HCT116 (cell line): ENCODE measurements around the gene DUSP16. TPM values are rescaled to one million over a fixed set of nuclear protein-coding genes. Genes with fewer than 3 reads are reported as not detected.

ENCODE experiments used
- ATAC-seq: fragments of 200-7000 bp; cut with Tn5 transposase; 2 replicates; pipeline ENCODE4 v1.9.1; 2020; ENCODE audit warnings: mild to moderate bottlenecking, moderate library complexity
- BruUV-seq: library from RNA; stranded (reverse); fragments of 400-500 nt; replicated peaks from 2 replicates; lab custom pipeline; 2021; lab: Mats Ljungman, UMichigan
- CTCF ChIA-PET: fragments of 300-600 bp; sonication (Branson Sonifier 250); formaldehyde crosslinking; loops from one replicate; lab custom pipeline; 2021; ENCODE audit warnings: antibody characterized with exemption; lab: Charles Lee
- POLR2A ChIA-PET: fragments of 300-600, 350-600 bp; sonication (Branson Sonifier 250); formaldehyde crosslinking; loops from one replicate; lab custom pipeline; 2021; ENCODE audit warnings: antibody characterized with exemption; lab: Charles Lee
- RAD21 ChIA-PET, 2 experiments: fragments of 300-600 bp; sonication (Branson Sonifier 250); formaldehyde crosslinking; loops; one replicate each; lab custom pipeline; 2023; ENCODE audit warnings: low total read pairs in 2 of 2; ENCODE audit not compliant: uncharacterized antibody in 2 of 2, unreplicated experiment in 2 of 2, low non-redundant PET in 1 of 2; lab: Charles Lee
- DNase-seq: peaks from one replicate; pipeline ENCODE4 v3.0.0-alpha.2; 2010; ENCODE audit warnings: low read depth, low spot score
- H2AFZ ChIP-seq: fragments of 200-600 bp; shearing (Covaris generic), sonication (generic); 2 replicates; pipeline ENCODE4 v1.6.1; 2017; ENCODE audit warnings: low read depth, mixed run types, mixed read lengths, antibody characterized with exemption, low read length; ENCODE audit not compliant: poor library complexity, severe bottlenecking
- H3K27ac ChIP-seq: 2 replicates; pipeline ENCODE4 v1.5.1; 2012; ENCODE audit warnings: low read depth, low read length
- H3K27me3 ChIP-seq: fragments of 200-600 bp; sonication (generic); 2 replicates; pipeline ENCODE4 v1.6.1; 2016; ENCODE audit warnings: mixed run types, low read length, mixed read lengths; ENCODE audit not compliant: insufficient read depth
- H3K36me3 ChIP-seq, 2 experiments: fragments of 200-500 bp in 1 of 2; fragments of 200-600 bp in 1 of 2; sonication (Bioruptor generic) in 1 of 2; sonication (generic) in 1 of 2; 2 replicates each; pipeline versions ENCODE4 v1.5.1 to v1.6.1; 2014 to 2016; ENCODE audit warnings: low read length in 2 of 2, inconsistent platforms in 1 of 2, mixed read lengths in 1 of 2, mixed run types in 1 of 2; ENCODE audit not compliant: insufficient read depth in 2 of 2, control insufficient read depth in 1 of 2
- H3K4me1 ChIP-seq, 2 experiments: fragments of 200-600 bp in 1 of 2; sonication (generic) in 1 of 2; 2 replicates each; pipeline versions ENCODE4 v1.5.1 to v1.6.1; 2012 to 2017; ENCODE audit warnings: low read length in 2 of 2, inconsistent platforms in 1 of 2, mild to moderate bottlenecking in 1 of 2, mixed read lengths in 1 of 2, mixed run types in 1 of 2, moderate library complexity in 1 of 2; ENCODE audit not compliant: insufficient read depth in 2 of 2, control insufficient read depth in 1 of 2
- H3K4me2 ChIP-seq: fragments of 200-600 bp; sonication (generic); 2 replicates; pipeline ENCODE4 v1.6.1; 2017; ENCODE audit warnings: mixed run types, low read length, mixed read lengths
- H3K4me3 ChIP-seq, 2 experiments: fragments of 200-600 bp in 1 of 2; sonication (generic) in 1 of 2; replicated peaks in 1 of 2; 2 replicates each; pipeline ENCODE4 v1.5.1; 2011 to 2016; ENCODE audit warnings: low read length in 2 of 2, control low read depth in 1 of 2, low read depth in 1 of 2, mild to moderate bottlenecking in 1 of 2, mixed read lengths in 1 of 2, mixed run types in 1 of 2
- H3K79me2 ChIP-seq: fragments of 200-600 bp; sonication (generic); 2 replicates; pipeline ENCODE4 v1.6.1; 2017; ENCODE audit warnings: mild to moderate bottlenecking, mixed run types, low read length, moderate library complexity, mixed read lengths; ENCODE audit not compliant: insufficient read depth
- H3K9ac ChIP-seq: fragments of 200-600 bp; sonication (generic); 2 replicates; pipeline ENCODE4 v1.6.1; 2016; ENCODE audit warnings: low read length, mixed read lengths
- H3K9me2 ChIP-seq: fragments of 200-600 bp; sonication (generic), shearing (Covaris generic); 2 replicates; pipeline ENCODE4 v1.6.1; 2017; ENCODE audit warnings: mixed run types, mild to moderate bottlenecking, moderate library complexity; ENCODE audit not compliant: insufficient read depth
- H3K9me3 ChIP-seq, 2 experiments: fragments of 200-500 bp in 1 of 2; fragments of 200-600 bp in 1 of 2; sonication (Bioruptor generic) in 1 of 2; sonication (generic) in 1 of 2; 2 replicates each; pipeline ENCODE4 v1.6.1; 2014 to 2017; ENCODE audit warnings: low read length in 2 of 2, mixed read lengths in 2 of 2, inconsistent platforms in 1 of 2, low read depth in 1 of 2, mild to moderate bottlenecking in 1 of 2, mixed run types in 1 of 2, moderate library complexity in 1 of 2; ENCODE audit not compliant: control insufficient read depth in 1 of 2, insufficient read depth in 1 of 2
- H4K20me1 ChIP-seq: fragments of 200-600 bp; sonication (generic), shearing (Covaris generic); 2 replicates; pipeline ENCODE4 v1.6.1; 2017; ENCODE audit warnings: mixed run types, mild to moderate bottlenecking, moderate library complexity; ENCODE audit not compliant: insufficient read depth
- CBX3 ChIP-seq: IDR thresholded peaks from 2 replicates; pipeline ENCODE4 v1.6.1; 2012; ENCODE audit warnings: low read depth
- CEBPB ChIP-seq: IDR thresholded peaks from 2 replicates; pipeline ENCODE4 v1.6.1; 2012; ENCODE audit warnings: low read depth
- EGR1 ChIP-seq: IDR thresholded peaks from 2 replicates; pipeline ENCODE4 v1.6.1; 2012; ENCODE audit warnings: low read depth
- ELF1 ChIP-seq: IDR thresholded peaks from 2 replicates; pipeline ENCODE4 v1.6.1; 2012; ENCODE audit warnings: low read depth, borderline replicate concordance
- EZH2 ChIP-seq: fragments of 200-600 bp; sonication (generic); IDR thresholded peaks from 2 replicates; pipeline ENCODE4 v1.6.1; 2017; ENCODE audit warnings: antibody characterized with exemption, mixed run types
- EZH2phosphoT487 ChIP-seq: fragments of 200-600 bp; IDR thresholded peaks from 2 replicates; pipeline ENCODE4 v1.6.1; 2018; ENCODE audit warnings: antibody characterized with exemption, borderline replicate concordance
- FOSL1 ChIP-seq: IDR thresholded peaks from 2 replicates; pipeline ENCODE4 v1.6.1; 2012; ENCODE audit warnings: low read depth
- JUND ChIP-seq: IDR thresholded peaks from 2 replicates; pipeline ENCODE4 v1.6.1; 2012
- POLR2A ChIP-seq: IDR thresholded peaks from 2 replicates; pipeline ENCODE4 v1.7.0; 2011; ENCODE audit warnings: borderline replicate concordance; ENCODE audit not compliant: insufficient read depth, insufficient read length; ENCODE audit errors: extremely low read depth
- POLR2AphosphoS5 ChIP-seq: IDR thresholded peaks from 2 replicates; pipeline ENCODE4 v1.6.1; 2011; ENCODE audit warnings: mild to moderate bottlenecking, low read depth, low read length, moderate library complexity
- SIN3A ChIP-seq: IDR thresholded peaks from 2 replicates; pipeline ENCODE4 v1.6.1; 2012; ENCODE audit warnings: low read depth
- SRF ChIP-seq: IDR thresholded peaks from 2 replicates; pipeline ENCODE4 v1.6.1; 2012; ENCODE audit warnings: low read depth
- TCF7L2 ChIP-seq: IDR thresholded peaks from 2 replicates; pipeline ENCODE4 v1.7.0; 2011; ENCODE audit warnings: borderline replicate concordance, inconsistent platforms; ENCODE audit not compliant: insufficient read depth, insufficient read length; ENCODE audit errors: extremely low read depth
- ZBTB33 ChIP-seq: IDR thresholded peaks from 2 replicates; pipeline ENCODE4 v1.6.1; 2011; ENCODE audit warnings: mild to moderate bottlenecking, low read length, moderate library complexity; ENCODE audit not compliant: insufficient replicate concordance; ENCODE audit errors: extremely low read depth
- ZNF274 ChIP-seq: fragments of 200-500 bp; sonication (Bioruptor generic); IDR thresholded peaks from 2 replicates; pipeline ENCODE4 v1.6.1; 2014; ENCODE audit warnings: mild to moderate bottlenecking, low read depth, low read length, inconsistent platforms
- intact Hi-C: fragments of 100-400 bp; cut with micrococcal nuclease; formaldehyde crosslinking; loops from 2 replicates; pipeline ENCODE4 v1.10.0; 2022
- total RNA-seq: library from RNA; stranded (reverse); gene quantifications from one replicate; pipeline ENCODE4 v1.2.1, GENCODE V29; 2021; ENCODE audit not compliant: unreplicated experiment
- TF ChIP-seq, protein P1 (sequence below): IDR thresholded peaks from 2 replicates; pipeline ENCODE4 v1.6.1; 2012
- TF ChIP-seq, protein P2 (sequence below): IDR thresholded peaks from 2 replicates; pipeline ENCODE4 v1.6.1; 2012; ENCODE audit warnings: low read depth
- TF ChIP-seq, protein P3 (sequence below), 3 experiments: fragments of 200-600 bp in 1 of 3; sonication (generic) in 1 of 3; IDR thresholded peaks in 2 of 3; conservative IDR thresholded peaks in 1 of 3; 2 replicates each; pipeline ENCODE4 v1.5.1; 2012 to 2017; ENCODE audit warnings: low read depth in 2 of 3, low read length in 2 of 3, antibody characterized with exemption in 1 of 3, borderline replicate concordance in 1 of 3, control low read depth in 1 of 3, mild to moderate bottlenecking in 1 of 3, mixed read lengths in 1 of 3, mixed run types in 1 of 3, moderate library complexity in 1 of 3; ENCODE audit not compliant: insufficient read depth in 1 of 3

The DUSP16 gene
- total RNA-seq, 1 experiment from 2014 or later = 13.4 TPM

DNA sequence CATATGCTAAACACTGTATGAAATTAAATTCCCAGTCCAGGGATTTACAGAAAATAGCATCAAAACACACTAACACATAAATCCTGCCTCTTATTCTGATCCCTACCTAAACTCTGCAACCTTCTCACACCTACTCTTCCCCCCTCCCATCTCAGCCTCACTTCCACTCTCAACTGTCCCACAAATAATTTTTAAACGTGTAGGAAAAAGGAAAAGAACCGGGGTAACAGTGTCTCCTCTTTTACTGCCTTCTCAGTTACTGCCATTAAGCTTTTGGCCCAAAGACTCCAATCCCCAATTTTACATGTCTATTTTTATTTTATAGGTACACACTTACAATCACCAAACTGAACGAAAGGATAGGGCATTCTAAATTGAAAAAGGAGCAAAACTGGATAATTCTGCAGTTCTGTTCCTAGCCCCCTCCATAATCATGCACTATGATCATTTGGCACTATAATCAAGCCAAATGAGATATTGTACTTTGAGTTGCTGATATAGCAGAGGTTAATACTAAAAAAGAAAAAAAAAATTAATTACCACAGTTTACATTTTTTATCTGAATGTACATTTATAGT, 2.9 kb downstream of the DUSP16 start (continued):
- TF ChIP-seq TCF7L2 (no peak), FOSL1 (no peak), JUND (no peak), SRF (no peak), POLR2A (no peak), CEBPB (no peak), ZNF274 (no peak), EZH2phosphoT487 (no peak)
- TF ChIP-seq, protein P1, sequence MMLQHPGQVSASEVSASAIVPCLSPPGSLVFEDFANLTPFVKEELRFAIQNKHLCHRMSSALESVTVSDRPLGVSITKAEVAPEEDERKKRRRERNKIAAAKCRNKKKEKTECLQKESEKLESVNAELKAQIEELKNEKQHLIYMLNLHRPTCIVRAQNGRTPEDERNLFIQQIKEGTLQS = no peak

GRCh38 chr12:12558291-12558690, 4.4 kb downstream of the DUSP16 start:
- Histone ChIP-seq H3K9me2 (no peaks in the 10 kb centered on the region), H3K4me3 (no peak overlapping the region), H3K4me1 (peaks cover 10 to 17% of the 10 kb centered on the region in 2 experiments), H3K9me3 (no peaks in the 10 kb centered on the region), H2AFZ (no peak overlapping the region), H3K79me2 (peaks cover 22% of the 10 kb centered on the region), H3K36me3 (no peaks in the 10 kb centered on the region), H3K27me3 (no peaks in the 10 kb centered on the region), H3K4me2 (no peak overlapping the region), H3K9ac (no peak overlapping the region), H4K20me1 (no peaks in the 10 kb centered on the region), H3K27ac (no peak overlapping the region)
- RAD21 ChIA-PET = no interaction called here
- intact Hi-C loops = no loop called here
- ATAC-seq (no peak), DNase-seq (no peak)
- BruUV-seq = no TSS peak
- POLR2A ChIA-PET = no interaction called here
- CTCF ChIA-PET = no interaction called here
- TF ChIP-seq ELF1 = no peak
- no peak for TF ChIP-seq ZNF274
- TF ChIP-seq, protein P2, sequence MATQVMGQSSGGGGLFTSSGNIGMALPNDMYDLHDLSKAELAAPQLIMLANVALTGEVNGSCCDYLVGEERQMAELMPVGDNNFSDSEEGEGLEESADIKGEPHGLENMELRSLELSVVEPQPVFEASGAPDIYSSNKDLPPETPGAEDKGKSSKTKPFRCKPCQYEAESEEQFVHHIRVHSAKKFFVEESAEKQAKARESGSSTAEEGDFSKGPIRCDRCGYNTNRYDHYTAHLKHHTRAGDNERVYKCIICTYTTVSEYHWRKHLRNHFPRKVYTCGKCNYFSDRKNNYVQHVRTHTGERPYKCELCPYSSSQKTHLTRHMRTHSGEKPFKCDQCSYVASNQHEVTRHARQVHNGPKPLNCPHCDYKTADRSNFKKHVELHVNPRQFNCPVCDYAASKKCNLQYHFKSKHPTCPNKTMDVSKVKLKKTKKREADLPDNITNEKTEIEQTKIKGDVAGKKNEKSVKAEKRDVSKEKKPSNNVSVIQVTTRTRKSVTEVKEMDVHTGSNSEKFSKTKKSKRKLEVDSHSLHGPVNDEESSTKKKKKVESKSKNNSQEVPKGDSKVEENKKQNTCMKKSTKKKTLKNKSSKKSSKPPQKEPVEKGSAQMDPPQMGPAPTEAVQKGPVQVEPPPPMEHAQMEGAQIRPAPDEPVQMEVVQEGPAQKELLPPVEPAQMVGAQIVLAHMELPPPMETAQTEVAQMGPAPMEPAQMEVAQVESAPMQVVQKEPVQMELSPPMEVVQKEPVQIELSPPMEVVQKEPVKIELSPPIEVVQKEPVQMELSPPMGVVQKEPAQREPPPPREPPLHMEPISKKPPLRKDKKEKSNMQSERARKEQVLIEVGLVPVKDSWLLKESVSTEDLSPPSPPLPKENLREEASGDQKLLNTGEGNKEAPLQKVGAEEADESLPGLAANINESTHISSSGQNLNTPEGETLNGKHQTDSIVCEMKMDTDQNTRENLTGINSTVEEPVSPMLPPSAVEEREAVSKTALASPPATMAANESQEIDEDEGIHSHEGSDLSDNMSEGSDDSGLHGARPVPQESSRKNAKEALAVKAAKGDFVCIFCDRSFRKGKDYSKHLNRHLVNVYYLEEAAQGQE = no peak
- TF ChIP-seq POLR2AphosphoS5 = no peak
- TF ChIP-seq SIN3A = no peak
- no peak for TF ChIP-seq JUND
- no peak for TF ChIP-seq EZH2
- TF ChIP-seq EZH2phosphoT487 = no peak
- TF ChIP-seq, protein P3, sequence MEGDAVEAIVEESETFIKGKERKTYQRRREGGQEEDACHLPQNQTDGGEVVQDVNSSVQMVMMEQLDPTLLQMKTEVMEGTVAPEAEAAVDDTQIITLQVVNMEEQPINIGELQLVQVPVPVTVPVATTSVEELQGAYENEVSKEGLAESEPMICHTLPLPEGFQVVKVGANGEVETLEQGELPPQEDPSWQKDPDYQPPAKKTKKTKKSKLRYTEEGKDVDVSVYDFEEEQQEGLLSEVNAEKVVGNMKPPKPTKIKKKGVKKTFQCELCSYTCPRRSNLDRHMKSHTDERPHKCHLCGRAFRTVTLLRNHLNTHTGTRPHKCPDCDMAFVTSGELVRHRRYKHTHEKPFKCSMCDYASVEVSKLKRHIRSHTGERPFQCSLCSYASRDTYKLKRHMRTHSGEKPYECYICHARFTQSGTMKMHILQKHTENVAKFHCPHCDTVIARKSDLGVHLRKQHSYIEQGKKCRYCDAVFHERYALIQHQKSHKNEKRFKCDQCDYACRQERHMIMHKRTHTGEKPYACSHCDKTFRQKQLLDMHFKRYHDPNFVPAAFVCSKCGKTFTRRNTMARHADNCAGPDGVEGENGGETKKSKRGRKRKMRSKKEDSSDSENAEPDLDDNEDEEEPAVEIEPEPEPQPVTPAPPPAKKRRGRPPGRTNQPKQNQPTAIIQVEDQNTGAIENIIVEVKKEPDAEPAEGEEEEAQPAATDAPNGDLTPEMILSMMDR (IDR thresholded peaks at IDR 0.05 in 2 of 3, conservative IDR thresholded peaks at IDR 0.05 in 1 of 3; ENCODE audit: borderline replicate concordance in 1 of 3, insufficient read depth in 1 of 3, low read depth in 2 of 3, low read length in 2 of 3) = no peak
- no peak for TF ChIP-seq FOSL1
- no peak for TF ChIP-seq CBX3
- TF ChIP-seq ZBTB33 = no peak
- no peak for TF ChIP-seq EGR1
- no peak for TF ChIP-seq POLR2A
- TF ChIP-seq CEBPB = no peak
